ENCODE results near the gene FLNC.

FLNC gene

DNA sequence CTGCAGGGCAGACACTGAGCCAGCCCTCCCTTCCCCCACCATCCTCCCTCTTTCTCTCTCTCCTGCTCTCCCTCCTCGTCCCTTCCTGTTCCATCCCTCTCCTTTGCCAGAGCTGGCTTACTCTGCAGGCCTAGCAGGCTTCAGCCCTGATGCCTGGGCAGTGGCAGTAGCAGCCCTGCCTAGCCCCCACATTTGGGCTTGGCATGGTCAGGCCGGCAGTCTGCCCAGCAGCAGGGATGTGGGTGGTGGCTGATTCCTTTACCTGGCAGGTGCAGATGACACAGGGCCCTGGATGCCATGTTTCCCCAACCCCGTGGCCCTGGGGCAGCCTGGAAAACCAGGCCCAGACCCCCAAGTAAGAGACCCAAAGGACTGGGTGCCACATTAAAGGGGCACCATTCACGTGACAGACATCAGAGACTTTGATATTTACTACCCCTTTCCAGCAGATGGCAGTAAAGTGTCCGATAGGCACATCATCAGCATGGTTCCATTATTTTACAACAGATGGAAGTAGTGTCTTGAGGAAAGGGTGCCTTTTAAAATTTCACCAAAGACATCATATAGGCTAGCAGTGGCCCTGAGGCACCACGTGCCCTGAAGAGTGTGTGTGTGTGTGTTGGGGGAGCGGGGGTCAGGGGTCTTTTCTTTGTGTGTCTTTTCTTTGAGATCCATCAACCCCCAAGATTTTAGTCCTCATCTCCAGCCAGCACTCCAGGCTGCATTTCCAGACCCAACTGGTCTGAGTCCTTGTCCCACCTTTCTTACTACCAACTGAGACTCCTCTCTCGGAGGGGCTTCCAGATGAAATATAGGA lies 74.4 kb downstream of the FLNC start:
- Histone ChIP-seq H3K27ac (ENCODE audit: low read depth, low read length) (no peak overlapping the region), H3K36me3 (ENCODE audit: control insufficient read depth in 1 of 2, insufficient read depth in 2 of 2, low read length in 2 of 2) (no peaks in the 10 kb centered on the region)

DNA sequence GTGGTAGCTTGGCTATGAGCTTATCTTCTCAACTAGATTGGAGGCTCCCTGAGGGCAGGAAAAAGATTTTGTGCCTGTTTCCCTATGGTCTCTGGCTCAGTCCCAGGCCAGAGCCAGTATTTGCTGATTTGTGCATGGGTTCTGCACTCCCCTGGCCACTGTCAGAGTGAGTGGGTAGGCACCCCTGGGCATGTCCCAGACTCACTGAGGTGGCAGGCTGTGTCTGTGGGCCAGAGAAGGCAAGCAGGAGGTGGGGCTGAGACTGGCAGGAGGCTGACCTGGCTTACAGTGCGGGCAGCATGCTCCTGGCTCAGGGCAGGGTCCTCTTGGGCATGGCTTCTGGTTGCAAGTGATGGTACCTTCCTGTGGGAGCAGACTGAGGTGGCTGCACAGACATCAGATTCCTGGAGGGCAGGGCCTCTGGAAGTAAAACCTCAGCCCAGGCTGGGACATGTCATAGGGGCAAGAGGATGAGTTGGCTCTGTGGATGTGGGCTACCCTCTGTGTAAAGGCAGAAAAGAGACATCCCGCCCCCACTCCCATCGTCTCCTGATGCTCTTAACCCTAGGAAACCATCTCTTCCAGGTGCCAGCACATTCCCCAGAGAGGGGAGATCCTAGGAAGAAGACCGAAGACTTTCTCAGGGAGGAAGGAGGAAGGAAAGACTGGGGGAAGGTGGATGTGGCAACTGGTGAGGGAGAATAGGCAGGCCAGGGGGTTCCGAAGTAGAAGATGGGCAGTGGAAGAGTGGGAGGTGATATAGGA lies 76.0 kb downstream of the FLNC start:
- H3K4me1 ChIP-seq (ENCODE audit: control insufficient read depth in 1 of 2, insufficient read depth in 2 of 2, low read length in 2 of 2), result peaks cover 9 to 10% of the 10 kb centered on the region in 2 donors

More for the DNA sequence above, 74.4 kb downstream of the FLNC start:
- Histone ChIP-seq H3K9me3 (ENCODE audit: control insufficient read depth in 1 of 2, low read length in 2 of 2) (no peaks in the 10 kb centered on the region), H3K4me3 (ENCODE audit: low read depth in 1 of 2, low read length in 2 of 2) (no peak overlapping the region), H3K27me3 (ENCODE audit: control insufficient read depth in 1 of 2, insufficient read depth in 2 of 2, low read length in 2 of 2) (peaks cover 8 to 10% of the 10 kb centered on the region in 2 donors), H3K9ac (ENCODE audit: low read depth in 1 of 2, low read length in 2 of 2) (no peak overlapping the region), H3K4me1 (ENCODE audit: control insufficient read depth in 1 of 2, insufficient read depth in 2 of 2, low read length in 2 of 2) (peaks cover 1 to 5% of the 10 kb centered on the region in 2 donors)

DNA sequence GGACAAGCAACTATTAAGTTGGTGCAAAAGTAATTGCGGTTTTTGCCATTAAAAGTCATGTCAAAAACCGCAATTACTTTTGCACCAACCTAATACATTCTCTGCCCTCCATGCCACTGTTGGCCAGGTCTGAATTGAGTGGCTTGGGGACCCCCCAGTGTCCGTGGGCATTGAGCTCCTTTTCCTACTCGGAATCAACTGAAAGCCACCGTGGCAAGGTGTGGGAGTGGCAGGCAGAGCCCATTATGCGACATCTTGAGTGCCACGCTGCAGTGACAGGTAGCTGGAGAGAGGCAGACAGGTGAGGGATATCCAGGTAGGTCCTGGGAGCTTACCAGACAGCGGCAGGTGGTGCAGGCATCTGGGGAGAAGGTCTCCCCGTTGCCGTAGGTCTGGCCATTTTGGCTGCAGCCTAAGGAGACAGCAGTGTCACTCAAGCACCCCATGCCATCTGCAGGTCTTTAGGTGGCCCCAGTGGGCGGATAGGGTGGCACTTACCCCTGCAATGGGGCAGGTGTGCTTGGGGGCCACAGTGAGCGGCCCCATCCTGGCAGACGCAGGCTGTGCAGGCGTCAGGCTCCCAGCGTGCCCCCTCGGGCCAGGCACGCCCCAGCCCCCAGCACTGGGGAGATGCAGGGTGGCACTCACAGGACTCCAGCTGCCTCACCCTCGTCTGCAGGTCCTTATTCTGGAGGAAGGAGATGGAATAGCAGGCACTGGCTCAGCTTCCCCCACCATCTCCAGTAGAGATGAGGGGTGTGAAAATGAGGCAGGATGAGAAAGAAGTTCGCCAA lies 76.8 kb downstream of the FLNC start:
- no peak overlapping the region for H3K9ac ChIP-seq (ENCODE audit: low read depth in 1 of 2, low read length in 2 of 2)
- H3K27me3 ChIP-seq (ENCODE audit: control insufficient read depth in 1 of 2, insufficient read depth in 2 of 2, low read length in 2 of 2), result peaks cover 19 to 24% of the 10 kb centered on the region in 2 donors
- no peak overlapping the region for H3K27ac ChIP-seq (ENCODE audit: low read depth, low read length)
- no peaks in the 10 kb centered on the region for H3K36me3 ChIP-seq (ENCODE audit: control insufficient read depth in 1 of 2, insufficient read depth in 2 of 2, low read length in 2 of 2)
- H3K4me1 ChIP-seq (ENCODE audit: control insufficient read depth in 1 of 2, insufficient read depth in 2 of 2, low read length in 2 of 2), result peaks cover 9 to 10% of the 10 kb centered on the region in 2 donors
- H3K9me3 ChIP-seq (ENCODE audit: control insufficient read depth in 1 of 2, low read length in 2 of 2), result no peaks in the 10 kb centered on the region
- H3K4me3 ChIP-seq (ENCODE audit: low read depth in 1 of 2, low read length in 2 of 2), result no peak overlapping the region

More for the DNA sequence above, 76.0 kb downstream of the FLNC start:
- H3K9ac ChIP-seq (ENCODE audit: low read depth in 1 of 2, low read length in 2 of 2), result no peak overlapping the region
- H3K27me3 ChIP-seq (ENCODE audit: control insufficient read depth in 1 of 2, insufficient read depth in 2 of 2, low read length in 2 of 2), result peaks cover 19 to 22% of the 10 kb centered on the region in 2 donors
- H3K36me3 ChIP-seq (ENCODE audit: control insufficient read depth in 1 of 2, insufficient read depth in 2 of 2, low read length in 2 of 2), result no peaks in the 10 kb centered on the region
- H3K4me3 ChIP-seq (ENCODE audit: low read depth in 1 of 2, low read length in 2 of 2), result no peak overlapping the region
- no peaks in the 10 kb centered on the region for H3K9me3 ChIP-seq (ENCODE audit: control insufficient read depth in 1 of 2, low read length in 2 of 2)
- H3K27ac ChIP-seq (ENCODE audit: low read depth, low read length), result no peak overlapping the region

Measured in duodenal mucosa (tissue), 2 donors.